ENCODE data around the gene CCDC92.

CCDC92 gene

GRCh38 chr12:123906711-123907420 is 65.8 kb downstream of the CCDC92 start:
- DNase-seq = no peak

- peak; percentile 77 for DNase-seq
Measured at GRCh38 chr12:123905319-123905925, 67.2 kb downstream of the CCDC92 start.

GRCh38 chr12:123903301-123904065 is 69.1 kb downstream of the CCDC92 start:
- DNase-seq = no peak

GRCh38 chr12:123902821-123903220 is 69.8 kb downstream of the CCDC92 start:
- no peak for DNase-seq

GRCh38 chr12:123900871-123901376 is 71.7 kb downstream of the CCDC92 start:
- DNase-seq = peak; percentile 47

GRCh38 chr12:123899368-123899767 is 73.3 kb downstream of the CCDC92 start:
- DNase-seq = no peak

- DNase-seq = no peak
Measured at GRCh38 chr12:123898673-123899072, 74.0 kb downstream of the CCDC92 start.

GRCh38 chr12:123897221-123897620 is 75.4 kb downstream of the CCDC92 start:
- no peak for DNase-seq

- no peak for DNase-seq
Measured at GRCh38 chr12:123896767-123897166, 75.9 kb downstream of the CCDC92 start.

GRCh38 chr12:123895451-123895850 is 77.2 kb downstream of the CCDC92 start:
- DNase-seq = no peak

- DNase-seq = no peak
Measured at GRCh38 chr12:123894823-123895345, 77.7 kb downstream of the CCDC92 start.

GRCh38 chr12:123893276-123893675 is 79.4 kb downstream of the CCDC92 start:
- no peak for DNase-seq

- no peak for DNase-seq
Measured at GRCh38 chr12:123892853-123893252, 79.8 kb downstream of the CCDC92 start.

- DNase-seq = no peak
Measured at GRCh38 chr12:123892180-123892559, 80.5 kb downstream of the CCDC92 start.

- DNase-seq = no peak
Measured at GRCh38 chr12:123891516-123892179, 81.0 kb downstream of the CCDC92 start.

GRCh38 chr12:123891011-123891410 is 81.6 kb downstream of the CCDC92 start:
- no peak for DNase-seq

- no peak for DNase-seq
Measured at GRCh38 chr12:123890536-123890902, 82.1 kb downstream of the CCDC92 start.

- no peak for DNase-seq
Measured at GRCh38 chr12:123889848-123890535, 82.6 kb downstream of the CCDC92 start.

- no peak for DNase-seq
Measured at GRCh38 chr12:123888989-123889388, 83.6 kb downstream of the CCDC92 start.

GRCh38 chr12:123886931-123887582 is 85.6 kb downstream of the CCDC92 start:
- DNase-seq = no peak

- no peak for DNase-seq
Measured at GRCh38 chr12:123886258-123886657, 86.4 kb downstream of the CCDC92 start.

Measured in activated CD4-positive, alpha-beta T cell treated with anti-CD3 and anti-CD28 coated beads for 48 hours (primary cell).